H9 (cell line): ENCODE data around the gene ADAMTS13. TPM values are rescaled to one million over a fixed set of nuclear protein-coding genes. Genes with fewer than 3 reads are reported as not detected.

Source experiments
- DNase-seq: peaks from one replicate; pipeline ENCODE4 v3.0.0-alpha.2; 2017
- H2AFZ ChIP-seq: one replicate; pipeline ENCODE4 v1.6.1; 2013; ENCODE audit warnings: mild to moderate bottlenecking, low read length, control low read depth, moderate library complexity
- H2AK5ac ChIP-seq: 2 replicates; pipeline ENCODE4 v1.6.1; 2013; ENCODE audit warnings: low read length, control low read depth, mixed read lengths; ENCODE audit not compliant: insufficient read length
- H2BK120ac ChIP-seq: one replicate; pipeline ENCODE4 v1.6.1; 2013; ENCODE audit warnings: low read depth, mild to moderate bottlenecking, low read length, control low read depth, inconsistent platforms; ENCODE audit not compliant: poor library complexity, severe bottlenecking
- H2BK12ac ChIP-seq: 2 replicates; pipeline ENCODE4 v1.6.1; 2013; ENCODE audit warnings: low read length, control low read depth, mixed read lengths, low read depth; ENCODE audit not compliant: insufficient read length
- H2BK15ac ChIP-seq: 2 replicates; pipeline ENCODE4 v1.6.1; 2013; ENCODE audit warnings: low read depth, low read length, control low read depth
- H2BK20ac ChIP-seq: one replicate; pipeline ENCODE4 v1.6.1; 2013; ENCODE audit warnings: low read depth, mild to moderate bottlenecking, low read length, control low read depth, inconsistent platforms; ENCODE audit not compliant: poor library complexity, severe bottlenecking
- H2BK5ac ChIP-seq: 2 replicates; pipeline ENCODE4 v1.6.1; 2013; ENCODE audit warnings: low read length, control low read depth, mixed read lengths; ENCODE audit not compliant: insufficient read length
- H3K14ac ChIP-seq: 2 replicates; pipeline ENCODE4 v1.6.1; 2013; ENCODE audit warnings: low read length, control low read depth; ENCODE audit not compliant: insufficient read depth
- H3K18ac ChIP-seq: 2 replicates; pipeline ENCODE4 v1.6.1; 2013; ENCODE audit warnings: low read depth, mild to moderate bottlenecking, mixed read lengths, low read length, control low read depth; ENCODE audit not compliant: insufficient read length
- H3K23ac ChIP-seq: 2 replicates; pipeline ENCODE4 v1.6.1; 2013; ENCODE audit warnings: low read length, control low read depth, mixed read lengths, low read depth; ENCODE audit not compliant: insufficient read length
- H3K23me2 ChIP-seq: 2 replicates; pipeline ENCODE4 v1.6.1; 2013; ENCODE audit warnings: low read depth, mild to moderate bottlenecking, mixed read lengths, low read length, control low read depth; ENCODE audit not compliant: insufficient read length, poor library complexity, severe bottlenecking
- H3K27ac ChIP-seq: 2 replicates; pipeline ENCODE4 v1.5.1; 2013; ENCODE audit warnings: low read length, control low read depth, mixed read lengths, low read depth; ENCODE audit not compliant: insufficient read length
- H3K27me3 ChIP-seq: 2 replicates; pipeline ENCODE4 v1.6.1; 2013; ENCODE audit warnings: low read length, control low read depth, inconsistent platforms; ENCODE audit not compliant: insufficient read depth
- H3K4ac ChIP-seq: 2 replicates; pipeline ENCODE4 v1.6.1; 2013; ENCODE audit warnings: low read depth, mild to moderate bottlenecking, control low read depth, inconsistent platforms, low read length, moderate library complexity
- H3K4me1 ChIP-seq: 2 replicates; pipeline ENCODE4 v1.6.1; 2013; ENCODE audit warnings: low read length, control low read depth, inconsistent platforms; ENCODE audit not compliant: insufficient read depth
- H3K4me2 ChIP-seq: 2 replicates; pipeline ENCODE4 v1.6.1; 2013; ENCODE audit warnings: low read length, control low read depth, mixed read lengths; ENCODE audit not compliant: insufficient read length, insufficient read depth
- H3K56ac ChIP-seq: 2 replicates; pipeline ENCODE4 v1.6.1; 2013; ENCODE audit warnings: low read depth, mild to moderate bottlenecking, mixed read lengths, low read length, control low read depth; ENCODE audit not compliant: insufficient read length
- H3K79me1 ChIP-seq: 2 replicates; pipeline ENCODE4 v1.6.1; 2013; ENCODE audit warnings: low read depth, mild to moderate bottlenecking, moderate library complexity, low read length, control low read depth, inconsistent platforms; ENCODE audit not compliant: insufficient read depth, poor library complexity, severe bottlenecking
- H3K79me2 ChIP-seq: 2 replicates; pipeline ENCODE4 v1.6.1; 2013; ENCODE audit warnings: low read length, control low read depth, inconsistent platforms; ENCODE audit not compliant: insufficient read depth
- H3K9ac ChIP-seq: 2 replicates; pipeline ENCODE4 v1.6.1; 2013; ENCODE audit warnings: low read length, control low read depth, mixed read lengths; ENCODE audit not compliant: insufficient read length; ENCODE audit errors: extremely low read depth
- H3K9me3 ChIP-seq: one replicate; pipeline ENCODE4 v1.6.1; 2013; ENCODE audit warnings: low read depth, low read length, inconsistent platforms; ENCODE audit not compliant: control insufficient read depth
- H3T11ph ChIP-seq: one replicate; pipeline ENCODE4 v1.6.1; 2013; ENCODE audit warnings: mild to moderate bottlenecking, low read length, control low read depth, inconsistent platforms
- H4K20me1 ChIP-seq: one replicate; pipeline ENCODE4 v1.6.1; 2013; ENCODE audit not compliant: control insufficient read depth, insufficient read length, insufficient read depth
- H4K5ac ChIP-seq: 2 replicates; pipeline ENCODE4 v1.6.1; 2013; ENCODE audit warnings: low read depth, mild to moderate bottlenecking, mixed read lengths, low read length, control low read depth; ENCODE audit not compliant: insufficient read length
- H4K8ac ChIP-seq: replicated peaks from 2 replicates; pipeline ENCODE4 v1.6.1; 2013; ENCODE audit warnings: low read length, control low read depth, mixed read lengths, low read depth; ENCODE audit not compliant: insufficient read length
- H4K91ac ChIP-seq: 2 replicates; pipeline ENCODE4 v1.6.1; 2013; ENCODE audit warnings: low read depth, mild to moderate bottlenecking, moderate library complexity, mixed read lengths, low read length, control low read depth; ENCODE audit not compliant: insufficient read length
- H3K27ac Mint-ChIP-seq, 3 experiments: 2 replicates in 2 of 3; 3 replicates in 1 of 3; pipeline ENCODE4 v1.8.0; 2020 to 2021; ENCODE audit warnings: mixed read lengths in 3 of 3, mild to moderate bottlenecking in 1 of 3, moderate library complexity in 1 of 3
- H3K27me3 Mint-ChIP-seq: 2 replicates; pipeline ENCODE4 v1.8.0; 2021; ENCODE audit warnings: low read depth, mild to moderate bottlenecking, moderate library complexity, mixed read lengths
- H3K36me3 Mint-ChIP-seq, 3 experiments: 2 replicates in 2 of 3; 3 replicates in 1 of 3; pipeline ENCODE4 v1.8.0; 2020 to 2021; ENCODE audit warnings: low read depth in 3 of 3, mixed read lengths in 3 of 3; ENCODE audit not compliant: insufficient read depth in 1 of 3
- H3K4me1 Mint-ChIP-seq, 2 experiments: 2 replicates each; pipeline ENCODE4 v1.8.0; 2020; ENCODE audit warnings: mixed read lengths in 2 of 2
- H3K4me3 Mint-ChIP-seq, 2 experiments: 2 replicates in 1 of 2; 3 replicates in 1 of 2; pipeline ENCODE4 v1.8.0; 2020 to 2021; ENCODE audit warnings: mild to moderate bottlenecking in 2 of 2, mixed read lengths in 2 of 2, moderate library complexity in 1 of 2
- H3K9me3 Mint-ChIP-seq, 2 experiments: 2 replicates in 1 of 2; 3 replicates in 1 of 2; pipeline ENCODE4 v1.8.0; 2020; ENCODE audit warnings: mild to moderate bottlenecking in 2 of 2, mixed read lengths in 2 of 2, moderate library complexity in 1 of 2
- WGBS: extraction: QIAGEN DNeasy Blood & Tissue Kit; methylation state at CpG from one replicate; pipeline ENCODE4 v1.1.7; 2013; ENCODE audit warnings: missing lambda C conversion rate, low lambda C conversion rate, mixed read lengths; ENCODE audit not compliant: insufficient read length; ENCODE audit errors: extremely low coverage; 5-methylcytosine and 5-hydroxymethylcytosine counted together
- total RNA-seq: library from RNA; stranded (reverse); gene quantifications from 2 replicates; pipeline ENCODE4 v1.2.1, GENCODE V29; 2021
- TF ChIP-seq, protein P1 (sequence below): fragments of 200-600 bp; sonication (generic); conservative IDR thresholded peaks from 3 replicates; pipeline ENCODE4 v1.8.0; 2021; ENCODE audit warnings: antibody characterized with exemption, mild to moderate bottlenecking

The ADAMTS13 gene
- total RNA-seq, 1 experiment from 2014 or later, result 8.8 TPM

DNA sequence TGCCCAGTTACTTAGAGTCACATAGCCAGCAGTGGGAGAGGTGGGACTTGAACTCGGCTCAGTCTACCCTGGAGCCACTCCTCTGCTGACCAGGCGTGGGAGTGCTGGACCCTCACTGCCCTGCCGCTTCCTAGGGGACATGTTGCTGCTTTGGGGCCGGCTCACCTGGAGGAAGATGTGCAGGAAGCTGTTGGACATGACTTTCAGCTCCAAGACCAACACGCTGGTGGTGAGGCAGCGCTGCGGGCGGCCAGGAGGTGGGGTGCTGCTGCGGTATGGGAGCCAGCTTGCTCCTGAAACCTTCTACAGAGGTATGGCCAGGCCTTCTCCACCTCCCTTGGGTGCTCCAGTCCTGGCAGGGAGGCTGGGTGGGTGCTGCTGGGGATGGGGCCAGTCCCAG is 34.2 kb downstream of the ADAMTS13 start:
- no peak overlapping the region for H3T11ph ChIP-seq
- H4K5ac ChIP-seq, result no peak overlapping the region
- H4K91ac ChIP-seq, result no peak overlapping the region
- TF ChIP-seq, protein P1, sequence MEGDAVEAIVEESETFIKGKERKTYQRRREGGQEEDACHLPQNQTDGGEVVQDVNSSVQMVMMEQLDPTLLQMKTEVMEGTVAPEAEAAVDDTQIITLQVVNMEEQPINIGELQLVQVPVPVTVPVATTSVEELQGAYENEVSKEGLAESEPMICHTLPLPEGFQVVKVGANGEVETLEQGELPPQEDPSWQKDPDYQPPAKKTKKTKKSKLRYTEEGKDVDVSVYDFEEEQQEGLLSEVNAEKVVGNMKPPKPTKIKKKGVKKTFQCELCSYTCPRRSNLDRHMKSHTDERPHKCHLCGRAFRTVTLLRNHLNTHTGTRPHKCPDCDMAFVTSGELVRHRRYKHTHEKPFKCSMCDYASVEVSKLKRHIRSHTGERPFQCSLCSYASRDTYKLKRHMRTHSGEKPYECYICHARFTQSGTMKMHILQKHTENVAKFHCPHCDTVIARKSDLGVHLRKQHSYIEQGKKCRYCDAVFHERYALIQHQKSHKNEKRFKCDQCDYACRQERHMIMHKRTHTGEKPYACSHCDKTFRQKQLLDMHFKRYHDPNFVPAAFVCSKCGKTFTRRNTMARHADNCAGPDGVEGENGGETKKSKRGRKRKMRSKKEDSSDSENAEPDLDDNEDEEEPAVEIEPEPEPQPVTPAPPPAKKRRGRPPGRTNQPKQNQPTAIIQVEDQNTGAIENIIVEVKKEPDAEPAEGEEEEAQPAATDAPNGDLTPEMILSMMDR, result peak; percentile 48
- no peak overlapping the region for H2AK5ac ChIP-seq
- H4K8ac ChIP-seq, result no peak overlapping the region
- no peak overlapping the region for H2BK5ac ChIP-seq
- no peak overlapping the region for H2BK120ac ChIP-seq
- H3K4me1 Mint-ChIP-seq, result peaks cover 16 to 19% of the 10 kb centered on the region in 2 experiments
- H3K18ac ChIP-seq, result no peak overlapping the region
- peaks cover 8% of the 10 kb centered on the region for H3K27me3 Mint-ChIP-seq
- H3K4me1 ChIP-seq, result peaks cover 7% of the 10 kb centered on the region; the same call in 1 of the 2 replicates
- WGBS, result no CpG with 5 or more reads among the region's 9 CpGs
- no peak overlapping the region for H3K4me2 ChIP-seq
- H3K27ac ChIP-seq, result no peak overlapping the region
- H3K4me3 Mint-ChIP-seq, result no peak overlapping the region
- H2BK12ac ChIP-seq, result no peak overlapping the region
- no peaks in the 10 kb centered on the region for H3K36me3 Mint-ChIP-seq
- H4K20me1 ChIP-seq, result no peaks in the 10 kb centered on the region
- no peak overlapping the region for H2BK20ac ChIP-seq
- no peaks in the 10 kb centered on the region for H3K27me3 ChIP-seq
- no peak overlapping the region for H2BK15ac ChIP-seq
- no peak overlapping the region for H2AFZ ChIP-seq
- H3K79me1 ChIP-seq, result no peaks in the 10 kb centered on the region
- H3K23me2 ChIP-seq, result peaks cover 13% of the 10 kb centered on the region
- no peaks in the 10 kb centered on the region; a peak in 1 of 5 replicates for H3K9me3 Mint-ChIP-seq
- no peak overlapping the region for H3K23ac ChIP-seq
- H3K79me2 ChIP-seq, result no peaks in the 10 kb centered on the region
- no peak overlapping the region for H3K14ac ChIP-seq
- no peak for DNase-seq
- peak overlapping the region in 1 of 3 experiments; percentile 62; a peak in 1 of 7 replicates for H3K27ac Mint-ChIP-seq
- no peaks in the 10 kb centered on the region for H3K9me3 ChIP-seq
- H3K9ac ChIP-seq, result no peak overlapping the region
- H3K56ac ChIP-seq, result no peak overlapping the region
- H3K4ac ChIP-seq, result no peak overlapping the region
